ENCODE results near the gene PIP5KL1.
A peak's percentile ranks its signal among the peaks of the same experiment; 100 is the strongest.

Gene PIP5KL1

DNA sequence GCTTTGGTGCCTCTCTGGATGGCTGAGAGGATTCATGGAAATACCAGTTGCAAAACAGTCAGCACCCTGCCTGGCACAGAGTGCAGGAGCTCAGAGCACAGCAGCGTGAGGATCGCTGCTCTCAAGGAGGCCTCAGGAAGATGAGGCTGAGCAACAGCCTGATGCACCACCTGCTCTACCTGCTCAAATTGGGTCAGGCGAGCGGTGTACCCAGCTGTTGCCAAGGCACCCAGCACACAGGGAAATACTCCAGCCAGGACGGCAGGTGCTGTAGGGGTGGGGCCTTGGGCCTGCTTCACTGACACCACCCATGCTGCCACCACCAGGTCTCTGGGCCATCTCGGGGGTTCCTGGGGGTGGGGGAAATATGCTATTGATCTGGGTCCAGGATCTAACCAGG lies 45.9 kb upstream of the PIP5KL1 start:
- peaks cover 79% of the 10 kb centered on the region for H3K4me1 ChIP-seq (ENCODE audit: insufficient read depth, low read length, severe bottlenecking)
- H3K36me3 ChIP-seq (ENCODE audit: insufficient read depth, low read length): peaks cover 27% of the 10 kb centered on the region
- no peaks in the 10 kb centered on the region for H3K9me2 ChIP-seq (ENCODE audit: low read depth, low read length)
- no peak overlapping the region for H2AFZ ChIP-seq (ENCODE audit: low read length)
- peak overlapping the region; percentile 90 for H3K4me2 ChIP-seq (ENCODE audit: low read length)
- peak overlapping the region; percentile 91; the same call in 1 of the 2 replicates for H3K9ac ChIP-seq (ENCODE audit: low read length)
- peak overlapping the region; percentile 90 for H3K27ac ChIP-seq (ENCODE audit: low read depth, low read length, poor library complexity, severe bottlenecking)
- no peaks in the 10 kb centered on the region for H3K27me3 ChIP-seq (ENCODE audit: insufficient read depth, low read length)
- peaks cover 66% of the 10 kb centered on the region for H3K79me2 ChIP-seq (ENCODE audit: insufficient read depth, low read length)
- peak overlapping the region; percentile 83 for H3K4me3 ChIP-seq (ENCODE audit: low read depth, low read length, poor library complexity, severe bottlenecking)
- no peaks in the 10 kb centered on the region for H3K9me3 ChIP-seq (ENCODE audit: low read length)
- TF ChIP-seq EZH2 (IDR thresholded peaks at IDR 0.05; ENCODE audit: borderline replicate concordance, low read length): no peak
- TF ChIP-seq, protein P1, sequence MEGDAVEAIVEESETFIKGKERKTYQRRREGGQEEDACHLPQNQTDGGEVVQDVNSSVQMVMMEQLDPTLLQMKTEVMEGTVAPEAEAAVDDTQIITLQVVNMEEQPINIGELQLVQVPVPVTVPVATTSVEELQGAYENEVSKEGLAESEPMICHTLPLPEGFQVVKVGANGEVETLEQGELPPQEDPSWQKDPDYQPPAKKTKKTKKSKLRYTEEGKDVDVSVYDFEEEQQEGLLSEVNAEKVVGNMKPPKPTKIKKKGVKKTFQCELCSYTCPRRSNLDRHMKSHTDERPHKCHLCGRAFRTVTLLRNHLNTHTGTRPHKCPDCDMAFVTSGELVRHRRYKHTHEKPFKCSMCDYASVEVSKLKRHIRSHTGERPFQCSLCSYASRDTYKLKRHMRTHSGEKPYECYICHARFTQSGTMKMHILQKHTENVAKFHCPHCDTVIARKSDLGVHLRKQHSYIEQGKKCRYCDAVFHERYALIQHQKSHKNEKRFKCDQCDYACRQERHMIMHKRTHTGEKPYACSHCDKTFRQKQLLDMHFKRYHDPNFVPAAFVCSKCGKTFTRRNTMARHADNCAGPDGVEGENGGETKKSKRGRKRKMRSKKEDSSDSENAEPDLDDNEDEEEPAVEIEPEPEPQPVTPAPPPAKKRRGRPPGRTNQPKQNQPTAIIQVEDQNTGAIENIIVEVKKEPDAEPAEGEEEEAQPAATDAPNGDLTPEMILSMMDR (IDR thresholded peaks at IDR 0.05; ENCODE audit: low read length): no peak
- no peaks in the 10 kb centered on the region for H3F3A ChIP-seq (ENCODE audit: insufficient read depth, low read length)
- H4K20me1 ChIP-seq (ENCODE audit: insufficient read depth, low read length): no peaks in the 10 kb centered on the region

- Histone ChIP-seq H3K4me3 (ENCODE audit: low read depth, low read length, poor library complexity, severe bottlenecking) (peak overlapping the region; percentile 83), H3K4me2 (ENCODE audit: low read length) (peak overlapping the region; percentile 90), H3K9ac (ENCODE audit: low read length) (peak overlapping the region; percentile 91; the same call in 1 of the 2 replicates), H4K20me1 (ENCODE audit: insufficient read depth, low read length) (no peaks in the 10 kb centered on the region), H3K4me1 (ENCODE audit: insufficient read depth, low read length, severe bottlenecking) (peaks cover 84% of the 10 kb centered on the region), H3K27ac (ENCODE audit: low read depth, low read length, poor library complexity, severe bottlenecking) (peak overlapping the region; percentile 90), H3K79me2 (ENCODE audit: insufficient read depth, low read length) (peaks cover 66% of the 10 kb centered on the region), H3K9me3 (ENCODE audit: low read length) (no peaks in the 10 kb centered on the region), H3K9me2 (ENCODE audit: low read depth, low read length) (no peaks in the 10 kb centered on the region), H3F3A (ENCODE audit: insufficient read depth, low read length) (no peaks in the 10 kb centered on the region), H3K27me3 (ENCODE audit: insufficient read depth, low read length) (no peaks in the 10 kb centered on the region), H2AFZ (ENCODE audit: low read length) (no peak overlapping the region), H3K36me3 (ENCODE audit: insufficient read depth, low read length) (peaks cover 27% of the 10 kb centered on the region)
- TF ChIP-seq, protein P1 (IDR thresholded peaks at IDR 0.05; ENCODE audit: low read length): no peak
- no peak for TF ChIP-seq EZH2 (IDR thresholded peaks at IDR 0.05; ENCODE audit: borderline replicate concordance, low read length)
These were observed 45.1 kb upstream of the PIP5KL1 start for GRCh38 chr9:127975376-127976315.

DNA sequence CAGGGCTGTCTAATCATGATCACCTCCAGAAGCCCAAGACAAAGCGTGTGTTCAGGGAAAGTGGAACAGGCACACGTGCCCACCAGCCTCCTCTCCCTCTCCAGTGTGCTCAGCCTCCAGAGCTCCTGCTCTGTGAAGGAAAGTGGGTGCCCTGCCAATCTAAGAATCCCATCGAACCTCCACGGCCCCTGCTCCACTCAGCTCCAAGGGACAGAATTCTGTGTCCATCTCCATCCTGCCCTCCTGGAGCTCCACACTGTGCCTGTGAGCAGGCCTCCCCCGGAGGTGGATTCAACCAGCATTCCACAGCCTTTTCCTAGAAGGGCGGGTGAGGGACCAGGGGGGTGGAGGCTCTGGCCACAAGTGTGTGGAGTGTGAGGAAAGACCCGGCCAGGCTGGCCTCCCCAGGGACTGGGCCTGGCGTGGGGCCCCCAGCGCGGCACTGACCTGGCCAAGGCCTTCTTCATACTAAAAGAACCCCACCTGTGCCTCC lies 44.2 kb upstream of the PIP5KL1 start:
- peak overlapping the region; percentile 90 for H3K27ac ChIP-seq (ENCODE audit: low read depth, low read length, poor library complexity, severe bottlenecking)

More for the DNA sequence above, 44.2 kb upstream of the PIP5KL1 start:
- TF ChIP-seq, protein P1 (IDR thresholded peaks at IDR 0.05; ENCODE audit: low read length): no peak
- TF ChIP-seq EZH2 (IDR thresholded peaks at IDR 0.05; ENCODE audit: borderline replicate concordance, low read length): no peak
- H3K4me2 ChIP-seq (ENCODE audit: low read length): peak overlapping the region; percentile 90
- H3K27me3 ChIP-seq (ENCODE audit: insufficient read depth, low read length): no peaks in the 10 kb centered on the region
- H3K36me3 ChIP-seq (ENCODE audit: insufficient read depth, low read length): peaks cover 27% of the 10 kb centered on the region
- no peaks in the 10 kb centered on the region for H4K20me1 ChIP-seq (ENCODE audit: insufficient read depth, low read length)
- peaks cover 92% of the 10 kb centered on the region for H3K4me1 ChIP-seq (ENCODE audit: insufficient read depth, low read length, severe bottlenecking)
- no peaks in the 10 kb centered on the region for H3F3A ChIP-seq (ENCODE audit: insufficient read depth, low read length)
- peak overlapping the region; percentile 83 for H3K4me3 ChIP-seq (ENCODE audit: low read depth, low read length, poor library complexity, severe bottlenecking)
- H3K9ac ChIP-seq (ENCODE audit: low read length): peak overlapping the region; percentile 91; the same call in 1 of the 2 replicates
- peaks cover 64% of the 10 kb centered on the region for H3K79me2 ChIP-seq (ENCODE audit: insufficient read depth, low read length)
- H3K9me3 ChIP-seq (ENCODE audit: low read length): no peaks in the 10 kb centered on the region
- H2AFZ ChIP-seq (ENCODE audit: low read length): no peak overlapping the region
- H3K9me2 ChIP-seq (ENCODE audit: low read depth, low read length): no peaks in the 10 kb centered on the region
